ENCODE results near the gene CCDC9B.

The CCDC9B gene

DNA sequence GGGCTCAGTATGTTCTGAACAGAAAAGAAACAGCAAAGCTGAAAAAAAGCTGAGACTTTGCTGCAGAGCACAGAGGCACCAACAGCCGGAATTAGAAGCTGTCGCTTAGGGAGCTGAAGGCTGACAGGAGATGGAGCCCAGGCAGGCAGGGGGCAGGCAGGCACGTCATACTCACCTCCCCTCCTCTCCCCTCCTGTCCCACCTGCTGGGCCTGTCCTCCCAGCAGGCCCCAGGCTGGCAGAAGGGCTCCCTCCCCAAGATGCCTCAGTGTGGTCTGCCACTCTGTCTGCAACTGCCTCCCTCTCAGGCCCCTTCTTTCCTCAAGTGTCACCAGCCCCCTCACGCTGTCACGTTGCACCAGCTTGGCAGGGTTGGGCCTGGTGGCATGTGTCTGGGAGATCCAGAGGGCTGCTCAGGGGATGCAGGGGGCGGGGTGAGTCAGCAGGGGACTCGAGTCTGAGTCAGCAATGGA, 54.6 kb downstream of the CCDC9B start:
- no peak for DNase-seq

DNA sequence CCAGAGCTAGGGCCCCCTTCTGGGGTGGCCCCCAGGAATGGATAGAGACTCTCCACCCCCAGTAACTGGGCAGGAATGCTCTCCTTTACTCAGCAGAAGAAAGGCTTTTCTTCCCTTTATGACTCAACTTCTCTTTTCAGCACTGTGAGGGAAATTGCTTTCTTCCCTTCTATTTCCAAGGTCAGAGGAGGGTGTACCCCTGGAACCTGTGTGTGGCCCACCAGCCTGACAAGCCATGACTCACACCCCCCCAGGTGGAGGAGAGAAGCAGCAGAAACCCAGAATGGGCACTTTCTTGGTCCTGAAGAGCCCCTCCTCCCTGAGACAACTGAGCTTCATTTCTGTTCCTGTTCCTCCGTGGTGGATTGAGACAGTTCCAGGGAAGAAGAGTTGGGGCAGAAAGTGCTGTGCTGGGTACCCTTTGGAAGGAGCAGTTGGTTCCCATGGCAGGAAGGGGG, 55.2 kb downstream of the CCDC9B start:
- DNase-seq: no peak

DNA sequence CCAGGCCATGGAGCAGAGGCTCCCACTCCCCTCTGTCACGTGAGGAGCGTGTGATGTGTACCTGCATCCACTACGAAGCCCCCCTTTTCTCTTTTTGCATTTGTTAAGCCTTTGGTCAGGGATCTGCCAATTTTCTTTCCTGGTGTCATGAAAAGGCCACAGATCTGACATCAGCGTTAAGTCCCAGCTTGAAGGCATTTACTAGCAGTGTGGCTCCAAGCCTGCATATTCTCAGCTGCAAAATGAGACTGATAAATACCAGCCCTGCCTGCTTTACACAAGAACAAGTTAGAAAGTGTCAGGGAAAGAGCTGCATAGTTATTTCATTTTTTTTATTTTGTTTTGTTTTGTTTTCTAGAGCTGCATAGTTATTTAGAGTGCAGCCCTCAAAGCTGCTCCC, 55.6 kb downstream of the CCDC9B start:
- DNase-seq: no peak

DNA sequence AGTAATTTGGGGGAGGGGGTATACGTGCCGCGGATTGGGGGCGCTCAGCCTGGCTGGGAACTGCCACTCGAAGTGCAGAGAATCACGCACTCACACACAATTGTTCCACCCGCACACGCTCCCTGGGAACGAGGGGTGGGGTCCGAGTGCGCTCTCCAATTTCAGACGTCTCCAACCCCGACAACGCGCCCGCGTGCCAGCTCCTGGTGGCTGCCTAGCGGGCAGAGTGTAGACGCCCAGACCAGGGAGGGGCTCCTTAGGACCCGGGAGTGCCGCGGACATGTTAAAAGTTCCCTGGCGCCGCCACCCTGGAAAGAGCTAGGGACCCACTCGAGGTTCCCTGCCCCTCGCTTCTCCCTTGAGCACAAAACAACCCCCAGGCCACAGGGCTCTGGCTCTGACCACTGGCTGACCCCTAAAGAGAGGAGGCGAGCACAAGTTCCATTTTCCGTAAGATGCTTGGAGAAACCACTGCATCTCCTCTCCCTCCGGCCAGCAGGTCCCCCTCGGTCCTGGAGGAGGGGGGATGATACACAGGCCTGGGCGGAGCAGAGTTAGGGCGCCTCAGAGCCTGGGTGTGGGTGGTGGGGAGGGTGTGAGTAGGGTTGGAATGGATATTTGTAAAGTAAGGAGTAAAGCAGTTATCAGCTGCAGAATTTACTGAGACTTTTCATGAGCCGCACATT, 57.0 kb downstream of the CCDC9B start:
- DNase-seq: no peak

DNA sequence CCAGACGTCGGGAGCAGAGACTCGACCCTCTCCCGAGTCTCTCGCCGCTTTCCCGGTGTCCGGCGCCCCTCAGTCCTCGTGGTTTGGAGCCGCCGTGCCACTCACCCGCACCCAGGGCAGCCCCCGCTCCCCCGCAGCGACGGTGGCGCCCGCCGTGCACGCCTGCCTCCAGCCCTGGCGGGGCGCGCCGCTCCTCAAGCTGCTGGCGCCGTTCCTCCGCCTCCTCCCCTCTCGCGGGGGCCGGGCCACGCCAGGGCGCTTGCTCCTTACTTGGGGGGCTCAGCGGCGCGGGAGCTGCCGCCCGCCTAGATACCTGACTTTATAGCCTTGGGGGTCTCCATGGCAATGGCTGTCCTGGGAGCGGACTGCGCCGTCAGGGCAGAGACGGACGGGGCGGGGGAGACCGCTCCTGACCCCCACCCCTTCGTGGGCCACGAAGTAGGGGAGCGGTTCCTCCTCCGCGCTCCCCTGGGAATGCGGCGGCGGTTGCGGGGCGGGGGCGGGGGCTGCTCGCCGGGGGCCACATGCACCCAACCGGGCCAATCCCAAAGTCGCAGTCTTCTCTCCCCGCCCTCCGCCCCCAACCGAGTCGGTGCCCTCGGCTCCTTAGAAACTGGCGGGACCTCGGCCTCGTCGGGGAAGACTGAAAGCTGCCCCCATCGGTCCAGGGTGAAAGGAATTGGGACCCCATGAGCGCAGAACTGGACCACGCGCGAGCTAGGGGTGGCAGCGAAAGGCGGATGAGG, 57.7 kb downstream of the CCDC9B start, which contains the start of gene ANKRD63:
Gene ANKRD63, minus strand, starts transcription at position 196 of the 746 bp plus-strand sequence. CDS start 478 bp downstream, outside the sequence.
- DNase-seq: no peak

DNA sequence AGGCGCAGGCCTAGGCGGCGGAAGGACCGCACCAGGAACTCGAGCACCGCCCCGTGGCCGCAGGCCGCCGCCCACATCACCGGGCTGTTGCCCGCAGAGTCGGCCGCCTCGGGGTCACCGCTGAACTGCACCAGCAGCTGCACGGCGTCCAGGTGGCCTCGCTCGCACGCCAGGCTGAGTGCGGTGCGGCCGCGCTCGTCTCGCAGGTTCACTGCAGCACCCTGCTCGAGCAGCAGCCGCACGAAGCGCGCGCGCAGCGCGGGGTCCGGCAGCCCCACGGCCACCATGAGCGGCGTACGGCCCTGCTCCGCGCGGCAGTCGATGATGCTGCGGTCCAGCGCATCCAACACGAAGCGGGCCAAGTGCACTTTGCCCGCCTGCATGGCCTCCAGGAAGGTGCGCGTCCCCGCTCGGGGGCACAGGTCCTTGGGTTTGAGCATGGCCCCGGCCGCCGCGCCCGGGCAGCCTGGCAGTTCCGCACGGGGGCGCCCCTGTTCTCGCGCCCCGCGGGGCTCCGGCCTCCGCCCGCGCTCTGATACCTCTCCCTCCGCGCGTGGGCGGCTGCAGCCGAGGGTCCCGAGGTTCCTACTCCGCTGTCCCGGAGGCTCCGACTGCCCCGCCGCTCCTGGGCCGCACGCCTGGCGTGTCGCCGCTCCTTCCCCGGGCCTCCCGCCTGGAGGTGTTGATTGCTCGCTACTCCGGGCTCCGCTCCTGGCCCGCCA, 58.4 kb downstream of the CCDC9B start:
- no peak for DNase-seq

DNA sequence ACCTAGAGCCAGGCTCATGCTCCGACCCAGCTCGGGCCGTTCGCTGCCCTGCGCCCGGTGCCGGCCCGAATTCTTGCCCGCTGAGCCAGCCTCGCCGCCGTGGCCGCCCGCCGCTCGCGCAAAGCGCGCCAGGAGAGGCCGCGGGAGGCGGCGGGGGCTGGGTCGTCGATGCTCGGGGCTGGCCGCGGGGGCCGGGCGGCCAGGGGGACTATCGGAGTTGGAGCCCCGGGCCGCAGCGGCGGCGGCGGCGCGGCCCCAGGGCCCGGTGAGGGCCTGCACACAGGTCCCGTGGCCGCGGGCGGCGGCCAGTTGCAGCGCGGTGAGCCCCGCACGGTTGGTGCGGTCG, 59.0 kb downstream of the CCDC9B start:
- DNase-seq: no peak
